Measurements from ENCODE around the gene SYK.
"Not testable (repeated sequence)": the region's sequence is repeated elsewhere in the genome, so short reads cannot be mapped to it uniquely, and the experiment has no call there.

Gene SYK

DNA sequence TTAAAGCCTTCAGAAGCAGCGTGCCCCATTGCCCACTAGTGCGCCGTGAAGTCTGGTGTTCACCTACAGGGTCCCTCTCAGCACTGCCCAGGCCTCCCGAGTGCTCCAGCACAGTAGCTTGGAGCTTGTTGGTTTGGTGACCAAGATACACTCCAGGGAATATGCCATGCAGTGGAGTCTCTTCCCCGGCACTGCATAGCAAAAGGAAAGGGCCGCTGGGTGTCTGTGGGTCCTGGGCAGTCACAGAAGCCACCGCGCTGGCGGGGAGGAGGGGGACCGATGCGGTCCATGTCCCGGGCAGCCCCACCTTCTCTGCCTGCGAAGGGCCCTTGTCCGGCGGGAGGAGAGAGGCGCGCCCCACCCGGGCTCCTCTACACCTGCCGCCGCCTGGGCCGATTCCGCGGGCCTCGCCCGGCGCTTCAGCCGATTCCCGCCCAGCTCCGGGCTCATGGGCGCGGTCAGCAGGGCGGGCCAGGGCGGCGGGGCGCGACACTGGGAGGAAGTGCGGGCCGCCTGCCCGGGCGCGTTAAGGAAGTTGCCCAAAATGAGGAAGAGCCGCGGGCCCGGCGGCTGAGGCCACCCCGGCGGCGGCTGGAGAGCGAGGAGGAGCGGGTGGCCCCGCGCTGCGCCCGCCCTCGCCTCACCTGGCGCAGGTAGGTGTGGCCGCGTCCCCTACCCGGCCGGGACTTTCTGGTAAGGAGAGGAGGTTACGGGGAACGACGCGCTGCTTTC is at the start of gene SYK:
SYK (plus strand) TSS at position 579 of the 732 bp plus-strand sequence. CDS start 42,080 bp downstream, outside the sequence.
- DNase-seq (ENCODE audit: low read depth) = no peak

DNA sequence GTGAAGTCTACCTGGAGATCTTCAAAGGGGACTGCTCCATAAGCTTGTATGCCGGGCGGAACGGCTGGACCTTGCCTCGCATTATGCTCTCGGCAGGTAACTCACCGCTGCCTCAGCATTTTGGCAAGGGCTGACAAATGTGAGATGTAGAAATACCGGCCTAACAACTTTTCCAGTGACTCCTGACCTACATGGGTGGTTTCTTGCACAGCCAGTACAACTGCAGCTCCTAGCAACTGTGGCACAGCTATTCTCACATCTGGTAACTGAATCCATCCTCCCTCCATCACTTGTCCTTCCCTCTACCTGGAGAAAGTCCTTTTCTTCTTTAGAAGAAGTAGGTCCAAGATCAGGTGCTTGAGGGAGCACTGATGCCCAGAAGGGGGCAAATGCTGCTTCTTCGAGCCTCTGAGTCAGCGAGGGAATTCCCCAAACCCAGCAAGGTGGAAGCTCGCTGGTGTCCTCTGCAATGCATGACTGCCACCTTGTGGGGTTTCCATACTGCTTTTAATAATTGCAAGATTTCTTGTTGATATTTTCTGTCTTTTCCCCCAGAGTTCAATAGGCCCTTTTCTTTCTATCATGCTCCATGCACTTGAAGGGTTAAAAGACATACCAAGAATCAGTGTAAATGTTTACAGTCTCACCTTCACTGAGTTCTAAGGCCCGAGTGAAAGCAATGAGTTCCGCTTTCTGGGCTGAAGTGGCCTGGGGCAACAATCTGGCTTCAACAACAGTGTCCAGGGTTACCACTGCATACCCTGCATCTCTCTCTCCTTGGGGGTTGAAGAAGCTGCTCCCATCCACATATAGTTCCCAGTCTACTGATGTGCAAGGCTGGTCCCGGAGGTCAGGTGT is 45.9 kb upstream of the SYK start:
- peak; percentile 15 for DNase-seq (ENCODE audit: low read depth)

- not testable (repeated sequence) for DNase-seq (ENCODE audit: low read depth)
Observed at GRCh38 chr9:90760577-90760976, 41.0 kb upstream of the SYK start.

DNA sequence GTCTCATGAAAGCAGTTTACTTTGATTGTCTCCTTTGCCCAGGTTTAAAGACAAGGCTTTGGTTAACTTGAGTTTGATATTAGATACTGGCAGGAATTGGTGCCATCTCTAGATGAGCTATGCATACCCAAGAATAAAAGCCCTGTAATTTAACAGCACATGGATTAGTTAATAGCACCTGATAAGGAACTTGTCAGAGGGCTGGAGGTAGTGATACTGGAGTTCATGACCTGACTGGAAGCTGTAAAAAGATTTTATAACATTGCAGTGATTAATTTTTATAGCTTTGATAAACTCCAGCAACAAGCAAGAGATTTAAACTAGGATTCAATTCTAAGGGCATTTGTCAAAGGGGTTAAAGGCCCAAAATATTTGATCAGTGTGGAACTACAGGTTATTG is 34.9 kb upstream of the SYK start:
- no peak for DNase-seq (ENCODE audit: low read depth)

DNA sequence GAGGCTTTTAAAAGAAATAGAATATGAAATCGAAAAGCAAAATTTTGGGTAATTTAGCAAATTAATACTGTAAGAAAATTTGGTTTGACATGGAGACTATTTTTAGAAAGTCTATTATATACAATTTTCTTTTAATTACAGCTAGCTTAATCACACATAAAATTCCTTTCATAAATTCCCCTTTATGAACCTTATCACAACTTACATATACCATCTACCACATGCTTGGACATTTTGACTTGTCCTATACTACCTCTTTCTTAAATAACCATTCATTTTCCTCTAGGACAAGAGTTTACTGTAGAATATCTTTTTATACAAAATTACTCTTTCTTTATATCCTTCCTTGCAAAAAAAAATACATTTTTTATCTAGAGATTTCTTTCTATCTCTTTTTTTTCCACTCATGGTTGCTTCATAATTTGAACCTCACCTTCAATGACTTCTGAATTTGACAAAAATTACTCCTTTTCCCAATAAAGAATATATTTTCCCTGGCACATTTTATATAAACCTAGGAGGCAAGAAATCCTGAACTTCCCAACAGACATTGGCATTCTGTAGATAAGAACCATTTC is 34.0 kb upstream of the SYK start:
- no peak for DNase-seq (ENCODE audit: low read depth)

DNA sequence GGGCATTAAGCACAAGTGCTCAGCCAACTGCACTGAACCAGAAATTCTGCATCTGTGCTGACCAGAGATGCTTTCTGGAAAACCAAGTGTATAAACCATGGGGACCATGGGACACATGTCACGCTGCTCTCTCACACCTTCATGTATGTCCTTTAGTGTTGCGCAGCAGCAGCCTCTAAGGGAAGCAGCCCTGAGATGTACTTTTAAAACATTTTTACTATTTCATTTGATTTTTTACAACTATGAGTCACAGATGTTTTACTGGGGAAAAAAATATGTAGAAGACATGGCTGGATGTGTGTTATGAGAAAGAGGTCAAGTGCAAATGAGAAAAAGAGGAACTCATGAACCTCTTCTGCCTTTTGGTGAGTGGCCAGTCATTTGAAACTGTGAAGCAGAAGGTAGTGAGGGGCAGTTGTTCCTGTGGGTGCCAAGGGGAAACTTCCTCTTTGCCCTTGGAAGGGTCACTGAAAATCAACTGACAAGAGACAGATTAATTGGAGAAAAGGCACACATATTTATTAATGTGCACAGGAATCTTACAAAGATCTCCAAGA is 31.4 kb upstream of the SYK start:
- no peak for DNase-seq (ENCODE audit: low read depth)

- DNase-seq (ENCODE audit: low read depth) = no peak
Observed at GRCh38 chr9:90770927-90771326, 30.7 kb upstream of the SYK start.

GRCh38 chr9:90772386-90772785 is 29.2 kb upstream of the SYK start:
- no peak for DNase-seq (ENCODE audit: low read depth)

- no peak for DNase-seq (ENCODE audit: low read depth)
Observed at GRCh38 chr9:90773617-90774016, 28.0 kb upstream of the SYK start.

DNA sequence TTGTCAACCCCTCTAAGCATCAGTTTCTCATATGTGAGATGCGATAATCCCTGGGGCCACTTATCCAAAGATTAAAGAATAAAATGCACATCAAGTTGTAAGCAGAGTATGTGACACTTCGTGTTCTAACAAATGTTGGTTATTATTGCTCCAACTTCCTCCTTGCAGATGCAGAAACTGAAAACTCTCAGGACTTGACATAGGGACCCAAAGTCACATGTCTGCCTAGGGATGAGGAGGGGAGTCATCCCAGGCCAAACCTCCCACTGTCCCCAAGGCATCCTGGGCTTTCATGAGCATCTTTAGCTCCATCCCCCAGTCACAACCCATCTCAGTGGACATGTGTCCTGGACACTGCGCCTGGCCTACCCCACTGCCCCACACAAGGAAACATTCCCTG is 27.5 kb upstream of the SYK start:
- no peak for DNase-seq (ENCODE audit: low read depth)

- DNase-seq (ENCODE audit: low read depth) = no peak
Observed at GRCh38 chr9:90774682-90775081, 26.9 kb upstream of the SYK start.

DNA sequence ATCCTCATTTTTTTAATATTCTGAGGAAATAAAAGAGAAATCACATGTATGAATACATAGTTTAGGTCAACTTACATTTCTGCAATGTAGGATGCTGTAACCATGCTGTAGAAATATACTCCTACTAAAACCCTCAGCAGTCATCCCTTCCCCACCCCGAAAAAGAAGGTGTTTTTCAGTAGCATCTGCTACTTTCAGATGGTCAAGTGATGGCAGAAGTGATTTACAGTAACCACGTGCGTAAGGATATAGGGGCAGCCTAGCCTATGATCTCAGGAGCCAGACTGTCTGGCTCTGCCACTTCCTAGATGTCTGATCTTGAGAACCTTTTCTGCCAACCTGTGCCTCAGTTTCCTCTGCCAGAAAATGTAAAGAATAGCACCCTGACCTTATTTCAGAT is 26.0 kb upstream of the SYK start:
- no peak for DNase-seq (ENCODE audit: low read depth)

DNA sequence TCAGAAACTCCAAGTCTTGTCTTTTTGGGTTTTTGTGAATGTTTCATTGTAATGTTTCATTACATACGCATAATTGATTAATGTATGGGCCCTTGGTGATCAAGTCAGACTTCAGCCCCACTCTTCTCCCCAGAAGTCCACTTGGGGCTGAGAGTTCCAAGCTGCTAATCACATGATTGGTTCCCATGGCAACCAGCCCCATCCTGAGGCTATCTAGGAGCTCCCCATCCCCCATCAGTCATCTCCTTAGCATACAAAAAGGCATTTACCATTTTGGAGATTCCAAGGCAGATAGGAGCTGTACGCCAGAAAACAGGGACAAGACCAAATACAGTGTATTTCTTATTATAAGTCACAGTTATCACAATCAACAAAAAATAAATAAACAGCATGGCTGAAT is 22.9 kb upstream of the SYK start:
- DNase-seq (ENCODE audit: low read depth) = no peak

DNA sequence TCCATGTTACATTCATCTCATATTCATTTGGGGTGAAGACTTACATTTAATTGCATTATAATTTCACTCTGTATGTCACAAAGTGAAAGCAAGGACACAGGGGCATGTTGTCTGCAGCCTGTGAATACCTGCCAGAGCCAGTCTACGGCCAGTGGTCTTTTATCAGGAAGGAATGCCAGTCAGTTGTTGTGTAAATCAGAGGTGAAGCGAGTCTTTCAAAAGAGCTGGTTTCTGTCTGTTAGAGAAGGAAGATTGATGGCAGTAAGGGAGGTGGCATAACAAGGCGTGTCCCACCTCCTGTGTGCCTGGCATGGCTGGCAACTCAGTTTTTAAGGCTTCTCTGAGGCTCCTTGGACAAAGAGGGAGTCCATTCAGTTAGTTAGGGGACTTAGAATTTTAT is 18.1 kb upstream of the SYK start:
- no peak for DNase-seq (ENCODE audit: low read depth)

- no peak for DNase-seq (ENCODE audit: low read depth)
Observed at GRCh38 chr9:90783964-90784363, 17.7 kb upstream of the SYK start.

DNA sequence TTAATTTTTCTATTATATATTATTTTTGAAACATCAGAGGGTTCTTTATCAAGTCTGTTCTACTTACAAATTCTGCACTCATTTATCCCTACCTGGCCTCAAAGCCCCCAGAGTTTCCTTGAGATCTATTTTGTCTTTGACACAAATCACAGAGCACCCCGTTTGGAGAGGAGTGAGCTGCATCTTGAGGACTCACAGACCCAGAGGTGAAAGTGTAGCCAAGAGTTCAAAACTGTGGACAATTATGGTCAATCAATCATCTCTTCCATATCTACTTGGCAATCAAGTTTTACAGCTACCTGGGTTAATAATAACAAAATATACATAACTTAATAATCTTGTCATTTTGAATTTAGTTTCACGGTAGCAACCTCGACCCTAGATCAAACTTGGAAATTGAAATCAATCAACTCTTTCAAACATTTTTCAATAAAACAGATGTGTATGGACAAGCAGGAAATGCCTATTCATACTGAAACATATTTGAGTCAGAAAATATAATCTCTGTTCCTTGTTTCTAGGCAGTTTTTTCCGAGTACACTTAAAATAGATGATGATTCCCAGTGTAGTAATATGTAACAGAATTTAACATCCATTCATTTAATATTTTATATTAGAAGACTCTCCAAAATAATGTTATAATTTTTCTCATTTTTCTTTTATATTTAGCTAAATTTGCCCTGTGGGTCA is 13.7 kb upstream of the SYK start:
- no peak for DNase-seq (ENCODE audit: low read depth)

DNA sequence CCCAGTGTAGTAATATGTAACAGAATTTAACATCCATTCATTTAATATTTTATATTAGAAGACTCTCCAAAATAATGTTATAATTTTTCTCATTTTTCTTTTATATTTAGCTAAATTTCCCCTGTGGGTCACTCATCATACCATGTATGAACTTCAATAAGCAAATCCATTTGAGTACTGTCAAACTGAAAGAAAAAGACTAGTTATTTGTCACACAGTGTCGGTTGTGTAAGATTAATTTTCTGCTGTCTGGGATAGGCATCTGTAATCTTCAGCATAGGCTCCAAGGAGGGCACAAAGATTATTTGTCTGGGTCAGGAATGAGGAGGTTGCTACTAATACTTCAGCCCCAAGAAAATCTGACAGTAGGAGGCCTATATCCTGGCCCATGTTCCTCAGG is 13.1 kb upstream of the SYK start:
- DNase-seq (ENCODE audit: low read depth) = not testable (repeated sequence)

DNA sequence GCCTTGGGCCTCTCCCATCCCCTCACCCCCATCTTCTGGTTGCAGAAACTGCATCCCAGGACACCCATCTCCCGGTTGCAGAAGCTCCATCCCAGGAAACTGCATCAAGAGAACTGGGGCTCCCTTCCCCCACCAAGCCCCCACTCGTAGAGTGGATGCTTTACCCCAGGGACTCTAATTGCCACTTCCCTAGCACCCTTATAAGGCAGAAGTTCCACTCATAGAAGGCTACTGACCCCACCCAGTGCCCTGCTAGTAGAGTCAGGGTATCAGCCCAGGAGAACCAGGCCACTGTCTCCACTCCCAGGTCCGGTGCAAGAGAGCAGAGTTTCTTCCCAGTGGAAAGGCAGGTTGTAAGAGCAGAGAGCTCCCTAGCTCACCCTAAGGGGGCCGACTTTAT is 12.2 kb upstream of the SYK start:
- no peak for DNase-seq (ENCODE audit: low read depth)

GRCh38 chr9:90789862-90790261 is 11.8 kb upstream of the SYK start:
- DNase-seq (ENCODE audit: low read depth) = no peak

DNA sequence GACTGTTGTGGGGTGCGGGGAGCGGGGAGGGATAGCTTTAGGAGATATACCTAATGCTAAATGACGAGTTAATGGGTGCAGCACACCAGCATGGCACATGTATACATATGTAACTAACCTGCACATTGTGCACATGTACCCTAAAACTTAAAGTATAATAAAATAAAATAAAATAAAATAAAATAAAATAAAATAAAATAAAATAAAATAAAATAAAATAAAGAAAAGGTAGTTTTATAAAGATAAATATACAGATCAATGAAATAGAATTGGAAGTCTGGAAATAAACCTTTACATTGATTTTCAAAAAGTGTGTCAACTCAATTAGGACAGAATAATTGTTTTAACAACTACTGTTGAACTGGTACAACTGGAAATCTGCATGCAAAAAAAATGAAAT is 8.6 kb upstream of the SYK start:
- not testable (repeated sequence) for DNase-seq (ENCODE audit: low read depth)

GRCh38 chr9:90793729-90794128 is 7.9 kb upstream of the SYK start:
- DNase-seq (ENCODE audit: low read depth) = no peak

- no peak for DNase-seq (ENCODE audit: low read depth)
Observed at GRCh38 chr9:90795084-90795483, 6.5 kb upstream of the SYK start.

All from stimulated activated CD8-positive, alpha-beta memory T cell treated with anti-CD3 and anti-CD28 coated beads, Interleukin-12 subunit alpha, Interleukin-12 subunit beta, amount 100 ng/mL, for 4 hours (primary cell).